ENCODE results near the gene TMEM42.
"Not testable (repeated sequence)": the region's sequence is repeated elsewhere in the genome, so short reads cannot be mapped to it uniquely, and the experiment has no call there.

TMEM42 gene

DNA sequence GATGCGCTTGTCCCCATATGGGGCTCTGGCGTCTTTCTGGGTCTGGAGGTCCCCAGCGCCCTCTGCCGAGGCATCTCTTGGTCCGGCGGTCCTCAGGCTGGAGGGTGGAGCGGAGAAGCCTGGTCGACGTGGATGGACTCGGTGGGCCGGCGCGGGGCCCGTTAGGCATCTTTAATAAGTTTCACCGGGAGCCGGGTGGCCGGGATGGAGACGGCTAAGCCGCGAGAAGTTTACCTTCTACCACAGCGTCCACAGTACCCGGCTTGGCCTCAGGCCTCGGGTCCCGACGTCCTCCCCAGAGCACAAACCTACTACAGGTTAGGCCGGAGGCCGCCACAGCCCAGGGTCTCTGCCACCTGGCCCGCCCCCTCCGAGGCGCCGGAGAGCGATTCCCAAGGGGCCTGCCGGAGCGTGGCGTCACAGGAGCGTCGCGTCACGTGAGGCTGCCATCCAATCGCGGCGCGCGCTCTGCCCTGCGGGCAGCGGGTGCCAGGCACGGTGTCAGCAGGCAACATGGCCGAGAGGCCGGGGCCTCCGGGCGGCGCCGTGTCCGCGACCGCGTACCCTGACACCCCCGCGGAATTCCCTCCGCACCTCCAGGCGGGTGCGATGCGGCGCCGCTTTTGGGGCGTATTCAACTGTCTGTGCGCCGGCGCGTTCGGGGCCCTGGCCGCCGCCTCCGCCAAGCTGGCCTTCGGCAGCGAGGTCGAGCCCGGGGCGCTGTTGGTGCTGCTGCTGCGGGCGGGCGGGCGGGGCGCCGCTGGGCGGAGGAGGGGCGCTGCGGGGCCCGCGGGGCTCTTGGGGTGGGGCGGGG, at the start of gene TMEM42:
TMEM42 (plus strand) TSS at position 501 of the 814 bp plus-strand sequence; CDS start at position 514, 13 bp downstream.
- peak; percentile 91 for DNase-seq

DNA sequence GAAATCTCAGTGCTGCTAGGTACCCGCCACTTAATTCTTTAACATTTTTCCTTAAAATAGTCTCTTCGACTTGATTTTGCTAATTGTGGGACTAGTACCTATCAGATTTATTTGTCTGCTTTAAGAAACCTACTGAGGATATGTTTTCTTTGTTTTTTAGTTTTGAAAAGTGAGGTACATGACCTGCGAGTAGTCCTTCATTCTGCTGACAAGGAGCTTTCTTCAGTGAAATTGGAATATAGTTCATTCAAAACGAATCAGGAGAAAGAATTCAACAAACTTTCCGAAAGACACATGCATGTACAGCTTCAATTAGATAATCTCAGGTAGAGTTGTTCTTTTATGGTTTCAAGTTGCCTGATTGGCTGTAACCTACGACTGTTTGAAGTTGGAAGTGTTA, 47.0 kb upstream of the TMEM42 start:
- no peak for DNase-seq

GRCh38 chr3:44816334-44816733, 45.4 kb upstream of the TMEM42 start:
- not testable (repeated sequence) for DNase-seq

- not testable (repeated sequence) for DNase-seq
Observed at GRCh38 chr3:44821206-44821605, 40.5 kb upstream of the TMEM42 start.

GRCh38 chr3:44825264-44825925, 36.3 kb upstream of the TMEM42 start:
- DNase-seq = no peak

GRCh38 chr3:44827196-44827595, 34.5 kb upstream of the TMEM42 start:
- DNase-seq = no peak

GRCh38 chr3:44831232-44831631, 30.5 kb upstream of the TMEM42 start:
- DNase-seq = no peak

DNA sequence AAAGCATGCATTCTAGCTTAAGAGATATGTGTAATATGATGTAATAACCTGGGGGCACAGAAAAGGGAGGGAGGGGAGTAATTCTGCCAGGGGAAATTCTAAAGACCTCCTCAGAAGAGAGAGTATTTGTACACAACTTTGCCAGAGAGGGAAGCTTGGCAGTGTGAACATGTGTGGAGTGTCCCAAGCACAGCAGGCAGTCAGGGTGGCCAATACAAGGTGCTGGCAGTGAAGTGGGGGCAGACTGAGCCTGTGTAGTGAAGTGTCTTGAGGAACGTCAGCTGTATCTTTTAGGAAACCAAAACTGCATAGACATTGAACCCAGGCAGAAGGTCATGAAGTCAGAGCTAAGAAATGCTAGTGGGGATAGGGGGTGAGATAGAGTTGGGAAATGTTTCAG, 29.7 kb upstream of the TMEM42 start:
- no peak for DNase-seq

DNA sequence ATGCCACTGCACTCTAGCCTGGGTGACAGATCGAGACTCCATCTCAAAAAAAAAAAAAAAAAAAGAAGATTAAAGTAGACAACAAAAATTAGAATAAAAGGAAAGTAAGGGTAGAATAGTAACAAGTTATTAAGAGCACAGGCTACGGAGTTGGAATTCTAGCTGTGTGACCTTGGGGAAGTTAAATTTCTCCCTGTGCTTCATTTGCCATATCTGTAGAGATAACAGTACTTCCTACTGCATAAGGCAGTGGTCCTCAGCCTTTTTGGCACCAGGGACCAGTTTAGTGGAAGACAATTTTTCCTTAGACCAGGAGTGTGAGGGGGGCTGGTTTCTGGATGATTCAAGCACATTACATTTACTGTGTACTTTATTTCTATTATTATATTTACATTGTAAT, 28.7 kb upstream of the TMEM42 start:
- no peak for DNase-seq

DNA sequence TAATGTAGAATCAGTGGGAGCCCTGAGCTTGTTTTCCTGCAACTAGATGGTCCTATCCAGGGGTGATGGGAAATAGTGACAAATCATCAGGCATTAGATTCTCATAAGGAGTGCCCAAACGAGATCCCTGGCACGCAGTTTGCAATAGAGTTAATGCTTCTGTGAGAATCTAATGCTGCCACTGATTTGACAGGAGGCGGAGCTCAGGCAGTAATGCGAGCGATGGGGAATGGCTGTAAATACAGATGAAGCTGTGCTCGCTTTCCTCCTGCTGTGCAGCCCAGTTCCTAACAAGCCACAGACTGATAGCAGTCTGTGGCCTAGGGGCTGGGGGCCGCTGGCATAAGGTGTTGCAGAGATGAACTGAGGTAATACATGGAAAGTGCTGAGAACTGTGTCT, 28.3 kb upstream of the TMEM42 start:
- DNase-seq = no peak

DNA sequence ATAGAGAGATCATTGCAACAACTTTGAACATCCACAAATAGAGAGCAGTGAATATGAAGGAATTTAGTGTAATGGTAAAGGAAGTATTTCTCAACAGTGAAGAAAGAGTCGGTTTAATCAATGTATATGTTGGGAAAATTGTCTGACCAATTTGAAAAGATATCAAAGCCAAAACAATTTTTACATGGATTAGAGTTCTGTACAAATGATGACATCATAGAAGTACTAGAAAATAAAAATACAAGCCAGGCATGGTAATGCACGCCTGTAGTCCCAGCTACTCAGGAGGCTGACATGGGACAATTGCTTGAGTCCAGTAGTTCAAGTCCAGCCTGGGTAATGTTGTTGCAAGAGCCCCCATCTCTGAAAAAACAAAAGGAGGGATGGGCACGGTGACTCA, 26.0 kb upstream of the TMEM42 start:
- no peak for DNase-seq

DNA sequence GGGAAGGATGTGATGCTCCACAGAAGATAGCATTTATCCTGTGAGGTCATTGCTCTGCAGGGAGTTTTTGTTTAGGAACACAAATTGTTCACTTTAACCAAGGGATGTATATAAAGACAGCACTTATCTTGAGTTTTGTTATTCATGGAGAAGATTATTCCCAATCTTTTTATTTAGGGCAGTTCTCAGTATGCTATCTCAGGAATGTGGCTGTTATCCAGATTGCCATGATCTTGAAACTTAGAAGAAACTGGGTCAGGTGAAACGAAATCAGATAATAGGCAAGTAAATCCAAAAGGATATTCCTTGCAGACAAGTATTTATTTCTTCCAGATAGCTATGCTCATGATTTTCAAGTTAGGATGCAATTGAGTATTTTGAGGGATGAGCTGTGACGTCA, 19.3 kb upstream of the TMEM42 start:
- no peak for DNase-seq

DNA sequence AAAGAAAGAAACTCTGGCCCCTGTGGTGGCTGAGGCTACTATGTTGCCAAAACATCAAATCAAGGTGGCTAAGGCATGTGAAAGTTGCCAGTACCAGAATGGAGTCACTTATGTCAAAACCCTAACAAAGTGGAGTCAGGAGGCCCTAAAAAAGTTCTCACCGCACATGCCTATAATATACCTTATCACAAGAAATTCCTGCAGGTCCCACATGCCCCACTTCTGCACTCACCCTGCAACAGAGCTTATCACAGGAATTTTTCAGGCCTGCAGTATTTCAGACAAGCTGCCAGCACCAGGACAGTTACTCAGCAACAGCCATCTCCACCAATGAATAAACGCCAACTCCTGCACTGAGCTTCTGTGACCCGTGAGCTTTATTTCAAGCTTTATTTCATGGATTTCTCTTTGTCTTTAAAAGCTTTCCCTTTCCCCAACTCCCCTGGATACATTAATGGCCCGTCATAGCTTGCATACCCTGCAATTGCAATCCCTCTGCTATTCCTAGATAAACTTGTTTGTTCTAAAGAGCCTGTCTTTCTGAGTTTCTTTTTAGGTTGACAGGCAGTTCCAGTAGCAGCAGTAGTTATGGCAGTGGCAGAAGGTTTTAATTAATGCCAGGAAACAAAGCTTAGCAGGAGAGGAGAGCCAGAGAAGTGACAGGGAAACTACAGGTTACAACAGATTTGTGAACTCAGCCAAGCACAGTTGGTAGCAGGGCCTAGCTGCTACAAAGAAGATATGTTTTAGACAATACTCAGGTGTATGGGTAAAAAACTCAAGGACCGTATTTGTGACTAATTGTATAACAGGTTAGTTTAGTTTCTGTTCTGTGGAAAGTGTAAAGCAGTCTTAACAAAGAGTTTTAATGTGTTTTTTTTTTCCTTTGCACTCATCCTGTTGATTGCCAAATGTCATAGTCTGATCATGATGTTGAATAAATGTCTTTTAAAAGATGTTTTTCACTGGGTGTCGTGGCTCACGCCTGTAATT, 15.9 kb upstream of the TMEM42 start:
- no peak for DNase-seq

- no peak for DNase-seq
Observed at GRCh38 chr3:44848634-44849033, 13.1 kb upstream of the TMEM42 start.

DNA sequence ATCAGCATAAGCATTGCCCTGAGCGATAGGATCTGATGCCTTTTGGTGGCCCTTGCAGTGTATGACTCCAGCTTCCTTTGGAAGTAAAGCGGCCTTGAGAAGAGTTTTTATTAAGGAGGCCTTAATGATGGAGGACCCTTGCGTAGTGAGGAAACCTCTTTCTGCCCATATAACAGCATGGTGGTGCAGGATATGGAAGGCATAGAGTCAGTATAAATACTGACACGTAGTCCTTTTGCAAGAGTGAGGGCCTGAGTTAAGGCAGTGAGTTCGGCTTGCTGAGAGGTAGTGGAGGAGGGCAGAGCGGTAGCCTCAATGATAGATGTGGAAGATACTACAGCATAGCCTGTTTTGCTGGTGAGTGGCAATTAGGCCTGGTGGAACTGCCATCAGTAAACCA, 5.0 kb upstream of the TMEM42 start:
- DNase-seq = not testable (repeated sequence)

DNA sequence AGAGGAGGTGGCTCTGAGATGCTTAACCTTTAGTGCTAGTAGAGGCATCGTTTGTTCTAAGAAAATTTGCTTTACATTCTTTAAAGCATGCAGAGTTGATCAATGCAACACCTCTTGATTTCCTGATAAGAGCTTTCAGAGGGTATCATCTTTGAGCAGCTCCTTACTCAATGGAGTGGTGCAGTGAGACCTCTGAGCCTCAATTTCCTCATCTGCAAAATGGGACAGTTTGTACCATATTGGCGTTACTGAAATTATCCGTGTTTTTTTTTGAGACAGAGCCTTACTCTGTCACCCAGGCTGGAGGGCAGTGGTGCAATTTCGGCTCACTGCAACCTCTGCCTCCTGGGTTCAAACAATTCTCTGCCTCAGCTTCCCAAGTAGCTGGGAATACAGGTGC, 1.6 kb upstream of the TMEM42 start:
- no peak for DNase-seq

GRCh38 chr3:44862226-44862637, 520 bp downstream of the TMEM42 start:
- no peak for DNase-seq

GRCh38 chr3:44865272-44866035, 3.7 kb downstream of the TMEM42 start:
- DNase-seq = peak; percentile 19

DNA sequence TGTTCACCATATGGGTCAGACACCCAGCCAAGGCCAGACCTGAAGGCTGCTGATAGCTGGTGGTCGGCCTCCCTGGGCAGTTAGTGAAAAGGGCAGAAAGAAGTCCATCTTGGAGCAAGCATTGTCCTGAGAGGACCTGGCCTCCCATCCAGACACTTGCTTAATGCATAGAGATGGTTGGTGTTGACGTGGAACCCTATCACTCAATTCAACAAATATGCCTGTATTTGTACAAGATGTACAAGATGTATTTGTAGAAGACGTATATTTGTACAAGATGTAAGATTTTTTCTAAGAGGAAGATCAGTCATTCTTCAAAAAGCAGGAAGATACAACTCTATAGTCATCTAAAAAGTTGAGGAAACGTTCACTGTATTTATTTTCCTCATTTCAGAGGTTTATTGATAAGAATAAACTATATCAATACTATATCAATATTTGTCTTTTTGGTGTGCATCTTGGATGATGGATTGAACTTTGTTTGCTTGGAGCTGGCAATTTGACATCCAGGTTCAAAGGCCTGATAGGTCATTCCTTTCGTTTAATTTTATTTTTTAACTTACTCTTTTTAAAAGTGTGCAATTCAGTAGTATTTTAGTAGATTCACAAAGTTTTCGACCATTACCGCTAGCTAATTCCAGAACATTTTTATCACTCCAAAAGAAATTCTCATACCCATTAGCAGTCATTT, 5.9 kb downstream of the TMEM42 start:
- DNase-seq = no peak

DNA sequence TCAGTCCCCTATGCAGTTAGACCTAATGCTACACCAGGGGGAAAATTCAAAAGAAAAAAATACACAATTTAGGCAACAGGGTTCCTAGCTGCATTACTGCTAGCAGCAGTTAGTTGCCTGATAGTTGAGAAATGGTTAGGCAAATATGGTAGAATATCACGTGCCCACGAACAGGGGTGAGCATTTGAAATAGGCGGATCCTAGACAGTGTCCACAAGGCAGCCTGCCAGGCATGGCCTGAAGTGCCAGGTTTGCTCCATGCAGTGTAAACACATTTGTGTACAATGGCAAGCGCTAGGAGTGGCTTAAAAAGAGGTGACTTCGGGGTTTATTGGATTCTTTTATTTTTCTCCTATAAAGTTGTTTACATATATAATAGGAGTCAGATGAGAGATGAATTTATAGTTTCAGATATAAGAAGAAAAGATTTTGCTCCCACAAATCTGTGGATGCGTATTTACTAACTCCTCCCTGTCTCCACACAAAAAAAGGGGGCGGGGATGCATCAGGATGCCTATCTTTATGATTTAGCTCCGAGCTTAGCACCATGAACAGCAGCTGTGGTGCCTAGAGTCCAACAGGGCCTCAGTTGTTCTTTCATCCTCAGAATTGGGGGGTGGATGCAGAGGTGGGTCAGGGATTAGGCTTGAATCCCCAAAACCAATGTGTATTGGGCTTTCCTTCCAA, 8.8 kb downstream of the TMEM42 start:
- DNase-seq = no peak

DNA sequence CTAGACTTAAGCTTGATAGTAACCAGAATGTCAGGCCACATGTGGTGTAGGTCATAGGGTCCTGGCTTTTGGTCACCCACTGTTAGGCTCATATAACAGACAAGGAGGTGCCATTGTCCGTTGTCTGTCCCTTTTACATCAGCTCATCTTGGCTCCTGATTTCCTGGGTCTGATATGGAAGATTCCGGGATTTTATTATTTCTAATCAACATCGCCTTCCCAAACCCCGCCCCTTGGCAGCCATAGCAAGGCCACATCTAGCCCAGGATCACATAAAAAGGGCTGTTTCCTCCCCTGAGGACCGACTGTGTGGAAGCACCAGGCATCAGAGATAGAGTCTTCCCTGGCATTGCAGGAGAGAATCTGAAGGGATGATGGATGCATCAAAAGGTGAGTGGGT, 12.6 kb downstream of the TMEM42 start, which contains the start of gene TGM4:
TGM4 (plus strand) TSS at position 301 of the 400 bp plus-strand sequence; CDS start at position 372, 71 bp downstream.
- no peak for DNase-seq

Measured in CD4-positive, alpha-beta T cell treated with Interleukin-17A for 4 hours (primary cell).